Esophagus squamous epithelium (tissue), 4 donors: Measurements from ENCODE around the gene CAMTA1.

Source experiments
- POLR2A ChIP-seq, 4 donors: fragments of 450-650 bp; IDR thresholded peaks; one replicate each; pipeline ENCODE4 v1.6.1; 2017; ENCODE audit warnings: antibody characterized with exemption in 4 of 4, mild to moderate bottlenecking in 4 of 4, moderate library complexity in 3 of 4
- TF ChIP-seq, protein P1 (sequence below), 6 experiments: fragments of 450-650 bp in 4 of 6; fragments of 200-600 bp in 2 of 6; sonication (generic) in 2 of 6; IDR thresholded peaks; one replicate each; pipeline ENCODE4 v1.5.1; 2016 to 2019; ENCODE audit warnings: antibody characterized with exemption in 6 of 6, mild to moderate bottlenecking in 4 of 6, moderate library complexity in 4 of 6

- TF ChIP-seq POLR2A (IDR thresholded peaks at IDR 0.05), result no peak
- TF ChIP-seq, protein P1, sequence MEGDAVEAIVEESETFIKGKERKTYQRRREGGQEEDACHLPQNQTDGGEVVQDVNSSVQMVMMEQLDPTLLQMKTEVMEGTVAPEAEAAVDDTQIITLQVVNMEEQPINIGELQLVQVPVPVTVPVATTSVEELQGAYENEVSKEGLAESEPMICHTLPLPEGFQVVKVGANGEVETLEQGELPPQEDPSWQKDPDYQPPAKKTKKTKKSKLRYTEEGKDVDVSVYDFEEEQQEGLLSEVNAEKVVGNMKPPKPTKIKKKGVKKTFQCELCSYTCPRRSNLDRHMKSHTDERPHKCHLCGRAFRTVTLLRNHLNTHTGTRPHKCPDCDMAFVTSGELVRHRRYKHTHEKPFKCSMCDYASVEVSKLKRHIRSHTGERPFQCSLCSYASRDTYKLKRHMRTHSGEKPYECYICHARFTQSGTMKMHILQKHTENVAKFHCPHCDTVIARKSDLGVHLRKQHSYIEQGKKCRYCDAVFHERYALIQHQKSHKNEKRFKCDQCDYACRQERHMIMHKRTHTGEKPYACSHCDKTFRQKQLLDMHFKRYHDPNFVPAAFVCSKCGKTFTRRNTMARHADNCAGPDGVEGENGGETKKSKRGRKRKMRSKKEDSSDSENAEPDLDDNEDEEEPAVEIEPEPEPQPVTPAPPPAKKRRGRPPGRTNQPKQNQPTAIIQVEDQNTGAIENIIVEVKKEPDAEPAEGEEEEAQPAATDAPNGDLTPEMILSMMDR (IDR thresholded peaks at IDR 0.05), result no peak
Measured at GRCh38 chr1:7052701-7053100, 267.4 kb downstream of the CAMTA1 start.
